Measurements from ENCODE around the gene OTOG.

OTOG gene

DNA sequence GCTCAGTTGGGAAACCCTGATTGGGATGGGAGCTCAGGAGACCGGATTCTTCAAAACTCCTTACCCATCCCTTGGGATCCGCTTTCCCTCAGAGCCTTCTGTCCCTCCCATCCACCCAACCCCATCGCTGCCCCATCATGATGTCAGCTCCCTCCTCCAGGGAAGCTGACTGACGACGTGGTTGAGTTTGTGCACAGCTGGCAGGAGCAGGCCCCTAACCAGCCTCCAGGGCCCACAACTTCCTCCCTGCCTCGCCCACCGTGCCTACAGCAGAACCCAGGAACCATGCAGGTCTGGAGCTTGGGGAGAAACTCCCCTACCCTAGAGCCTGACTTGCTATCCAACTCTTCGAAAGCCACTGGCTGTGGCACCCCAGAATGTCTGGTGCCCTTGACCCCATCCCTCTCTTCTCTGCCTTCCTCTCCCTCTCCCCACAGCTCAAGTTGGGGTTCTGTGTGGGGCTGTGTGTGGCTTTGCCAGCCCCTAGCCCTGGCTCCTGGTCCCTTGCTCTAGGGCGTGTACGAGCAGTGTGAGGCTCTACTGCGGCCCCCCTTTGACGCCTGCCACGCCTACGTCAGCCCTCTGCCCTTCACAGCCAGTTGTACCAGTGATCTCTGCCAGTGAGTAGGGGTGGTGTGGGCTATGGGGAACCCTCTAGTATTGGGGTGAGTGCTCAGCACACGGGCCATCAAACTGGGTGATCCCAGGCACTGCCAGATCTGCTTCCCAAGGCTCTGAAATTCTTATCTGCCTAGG is 11.1 kb downstream of the OTOG start:
- FAIRE-seq (no peak), DNase-seq (ENCODE audit: insufficient read length, low spot score) (no peak)

- DNase-seq (ENCODE audit: insufficient read length, low spot score) (no peak), FAIRE-seq (no peak)
Measured at GRCh38 chr11:17558916-17559315, 11.9 kb downstream of the OTOG start.

GRCh38 chr11:17559341-17560087 is 12.5 kb downstream of the OTOG start:
- DNase-seq (ENCODE audit: insufficient read length, low spot score) (no peak), FAIRE-seq (no peak)

- DNase-seq (ENCODE audit: insufficient read length, low spot score), result no peak
Measured at GRCh38 chr11:17560281-17561110, 13.4 kb downstream of the OTOG start.

DNA sequence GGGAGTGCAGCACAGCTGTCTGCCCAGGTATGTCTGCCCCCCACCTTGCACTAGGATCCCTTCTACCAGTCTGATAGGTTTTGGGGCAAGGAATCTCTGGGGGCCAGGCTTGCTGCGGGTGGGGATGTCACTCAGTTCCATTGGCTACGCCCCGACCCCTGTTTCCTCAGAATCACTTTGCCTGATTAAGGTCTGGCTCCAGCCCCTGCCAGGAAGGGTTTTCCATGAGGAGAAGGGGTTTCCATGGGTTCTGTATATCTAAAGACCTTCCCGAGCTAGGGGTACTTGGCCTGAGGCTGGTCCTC is 14.0 kb downstream of the OTOG start:
- no peak for DNase-seq (ENCODE audit: insufficient read length, low spot score)
- no peak for FAIRE-seq

More at GRCh38 chr11:17560281-17561110, 13.4 kb downstream of the OTOG start:
- no peak for FAIRE-seq

DNA sequence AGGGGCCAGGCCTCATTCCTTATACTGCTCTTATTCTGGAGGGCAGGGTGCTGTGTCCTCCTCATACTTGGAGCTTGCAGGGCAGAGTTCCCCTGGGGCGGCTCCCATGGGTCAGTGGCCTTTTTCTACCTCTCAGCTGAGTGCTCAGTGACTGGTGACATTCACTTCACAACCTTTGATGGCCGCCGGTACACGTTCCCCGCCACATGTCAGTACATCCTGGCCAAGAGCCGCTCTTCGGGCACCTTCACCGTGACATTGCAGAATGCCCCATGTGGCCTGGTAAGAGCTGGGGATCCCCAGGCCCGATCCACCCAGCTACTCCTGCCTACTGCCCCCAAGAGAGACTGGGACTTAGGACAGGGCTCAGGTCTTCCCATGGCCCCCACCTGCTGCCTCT is 14.5 kb downstream of the OTOG start:
- FAIRE-seq (no peak), DNase-seq (ENCODE audit: insufficient read length, low spot score) (no peak)

DNA sequence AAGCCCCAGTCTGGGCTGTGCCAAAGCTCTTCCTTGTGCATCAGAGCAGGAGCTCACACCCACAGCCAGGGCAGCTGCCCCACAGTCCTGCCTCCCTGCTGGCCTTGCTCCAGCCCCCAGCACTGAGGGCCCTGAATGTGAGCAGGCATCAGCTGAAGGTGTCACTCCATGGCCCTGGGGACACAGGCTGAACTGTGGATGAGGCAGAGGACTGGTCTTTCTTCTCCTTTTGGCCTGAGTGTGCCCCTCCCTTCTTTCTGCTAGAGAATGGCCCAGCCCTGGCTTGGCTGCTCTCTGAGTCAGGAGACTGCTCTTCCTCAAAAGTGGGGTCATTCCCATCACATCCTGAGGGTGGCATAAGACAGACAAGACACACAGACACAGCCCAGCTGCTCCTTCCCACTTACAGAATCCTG is 16.2 kb downstream of the OTOG start:
- DNase-seq (ENCODE audit: insufficient read length, low spot score) (no peak), FAIRE-seq (no peak)

- FAIRE-seq (no peak), DNase-seq (ENCODE audit: insufficient read length, low spot score) (no peak)
Measured at GRCh38 chr11:17563961-17564686, 17.1 kb downstream of the OTOG start.

- no peak for FAIRE-seq
- DNase-seq (ENCODE audit: insufficient read length, low spot score), result no peak
Measured at GRCh38 chr11:17564687-17565042, 17.6 kb downstream of the OTOG start.

GRCh38 chr11:17568944-17569343 is 21.9 kb downstream of the OTOG start:
- DNase-seq (ENCODE audit: insufficient read length, low spot score) (no peak), FAIRE-seq (no peak)

DNA sequence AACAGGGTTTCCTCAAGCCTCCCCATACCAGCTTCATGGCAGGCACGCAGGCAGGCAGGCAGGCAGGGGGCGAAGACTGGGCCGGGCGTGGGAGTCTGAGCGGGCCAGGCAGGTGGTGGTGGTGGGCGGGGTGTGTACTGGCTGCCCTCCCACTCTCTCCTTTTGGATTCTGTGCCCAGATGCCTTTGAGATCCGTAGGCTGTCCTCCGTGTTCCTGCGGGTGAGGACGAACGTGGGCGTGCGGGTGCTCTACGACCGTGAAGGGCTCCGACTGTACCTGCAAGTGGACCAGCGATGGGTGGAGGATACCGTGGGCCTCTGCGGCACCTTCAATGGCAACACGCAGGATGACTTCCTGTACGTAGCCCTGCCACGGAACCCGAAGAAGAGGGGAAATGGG is 23.0 kb downstream of the OTOG start:
- FAIRE-seq (no peak), DNase-seq (ENCODE audit: insufficient read length, low spot score) (no peak)

DNA sequence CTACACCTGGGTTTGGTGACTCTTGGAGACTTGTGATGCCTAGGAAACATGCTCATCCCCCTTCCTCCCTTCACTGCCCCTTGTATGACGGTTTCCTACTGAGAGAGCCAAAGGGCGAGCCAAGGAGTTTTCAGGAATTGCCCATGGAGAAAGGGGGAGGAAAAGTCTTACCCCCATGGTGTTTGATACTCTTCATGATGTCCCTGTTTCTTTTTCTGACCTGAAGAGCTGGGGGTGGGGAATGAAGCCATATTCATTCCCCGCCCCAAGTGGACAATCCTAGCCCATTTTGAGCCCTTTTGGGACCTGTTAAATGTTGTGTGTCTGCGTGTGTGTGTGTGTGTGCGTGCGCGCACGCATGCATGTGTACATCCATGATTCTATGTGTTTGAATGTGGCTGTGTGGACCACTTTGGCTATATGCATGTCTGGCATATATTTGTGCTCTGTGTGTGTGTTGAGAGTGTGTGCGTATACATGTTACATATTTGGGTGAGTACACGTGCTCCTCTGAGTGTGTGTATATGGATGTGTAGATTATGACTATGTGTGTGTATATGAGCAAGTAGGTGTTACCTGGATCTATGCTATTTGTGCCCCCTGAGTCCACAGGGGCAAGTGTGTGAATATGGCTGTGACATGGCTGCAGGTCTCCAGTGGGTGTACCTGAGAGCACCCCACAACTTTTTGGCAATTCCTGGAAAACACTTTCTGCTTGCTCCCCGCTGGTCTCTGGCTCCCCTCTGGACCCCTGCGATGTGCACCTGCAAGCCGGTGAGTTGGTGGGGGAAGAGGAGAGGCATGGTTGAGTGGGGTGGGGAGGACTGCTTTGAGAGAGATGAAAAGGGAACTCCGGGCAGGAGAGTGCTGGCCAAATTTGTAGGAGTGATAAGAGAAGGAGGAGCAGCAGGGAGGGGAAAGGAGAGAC is 24.6 kb downstream of the OTOG start:
- DNase-seq (ENCODE audit: insufficient read length, low spot score) (no peak), FAIRE-seq (no peak)

- no peak for FAIRE-seq
- DNase-seq (ENCODE audit: insufficient read length, low spot score), result no peak
Measured at GRCh38 chr11:17572359-17572690, 25.3 kb downstream of the OTOG start.

DNA sequence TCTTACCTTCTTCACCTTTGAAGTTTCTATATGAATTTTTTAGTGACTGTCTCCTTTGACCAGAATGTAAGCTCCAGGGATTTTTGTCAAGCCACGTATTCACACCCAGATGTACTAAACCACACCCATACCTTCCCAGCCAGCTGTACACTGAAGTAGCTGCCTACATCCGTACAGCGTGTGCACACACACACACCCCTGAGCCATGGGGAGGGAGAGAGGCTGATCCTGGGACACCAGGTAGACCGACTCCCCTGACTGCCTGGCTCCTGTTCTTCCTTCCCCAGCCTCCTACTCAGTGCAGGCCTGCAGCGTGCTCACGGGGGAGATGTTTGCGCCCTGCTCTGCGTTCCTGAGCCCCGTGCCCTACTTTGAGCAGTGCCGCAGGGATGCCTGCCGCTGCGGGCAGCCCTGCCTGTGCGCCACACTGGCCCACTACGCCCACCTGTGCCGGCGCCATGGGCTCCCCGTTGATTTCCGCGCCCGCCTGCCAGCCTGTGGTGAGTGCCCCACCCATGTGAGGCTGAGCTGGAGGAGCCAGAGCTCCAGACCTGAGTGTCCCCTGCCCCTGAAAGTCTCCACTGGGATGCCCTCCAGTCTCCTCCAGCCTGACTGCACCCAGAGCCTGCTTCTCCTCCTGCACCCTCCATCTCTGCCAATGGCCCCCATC is 25.9 kb downstream of the OTOG start:
- FAIRE-seq (no peak), DNase-seq (ENCODE audit: insufficient read length, low spot score) (no peak)

- no peak for FAIRE-seq
- no peak for DNase-seq (ENCODE audit: insufficient read length, low spot score)
Measured at GRCh38 chr11:17573526-17573925, 26.5 kb downstream of the OTOG start.

- DNase-seq (ENCODE audit: insufficient read length, low spot score), result no peak
Measured at GRCh38 chr11:17574141-17575091, 27.4 kb downstream of the OTOG start.

DNA sequence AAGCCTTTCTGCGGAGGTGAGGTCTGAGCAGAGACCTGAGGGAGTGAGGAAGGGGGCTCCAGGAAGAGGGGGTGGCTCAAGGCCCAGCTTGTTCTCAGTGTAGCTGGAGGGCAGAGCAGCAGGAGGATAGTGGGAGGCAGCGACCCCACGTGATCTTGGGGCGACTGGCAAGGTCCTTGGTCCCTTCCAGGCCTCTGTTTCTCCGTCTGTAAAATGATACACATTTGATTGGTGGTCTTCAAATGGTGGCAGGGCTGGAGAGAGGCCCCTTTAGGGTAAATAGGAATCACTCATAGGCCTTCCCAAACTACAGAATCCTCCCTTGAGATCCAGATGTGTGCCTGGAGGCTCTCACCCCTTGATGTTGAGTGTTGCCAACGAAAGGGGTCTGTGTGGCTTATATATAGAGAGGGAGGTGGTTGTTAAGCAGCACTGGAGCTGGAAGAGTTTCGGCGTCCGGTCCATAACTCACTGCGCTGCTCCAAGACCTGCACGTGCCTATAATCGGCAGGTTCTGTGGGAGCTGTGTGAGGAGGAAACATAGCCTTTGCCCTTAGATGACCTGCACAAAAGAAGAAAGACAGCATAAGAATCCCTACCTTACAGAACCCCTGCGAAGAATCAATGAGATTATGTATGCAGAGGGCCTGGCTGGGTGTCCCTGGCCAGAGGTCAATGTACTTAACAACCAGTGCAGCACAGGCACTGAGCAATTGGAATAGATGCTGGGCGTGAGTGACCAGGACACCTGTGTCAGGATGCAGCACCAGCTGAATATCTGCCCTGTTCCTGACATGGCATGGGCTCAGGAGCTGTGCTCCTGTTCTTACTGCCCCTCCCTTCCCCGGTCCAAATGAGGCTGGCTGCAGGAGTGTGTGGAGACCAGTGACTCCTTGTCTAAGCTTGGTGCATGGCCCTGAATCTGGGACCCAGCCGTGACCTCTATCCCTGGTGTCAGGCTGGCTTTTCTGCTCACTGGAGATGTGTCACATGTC is 28.7 kb downstream of the OTOG start:
- FAIRE-seq (no peak), DNase-seq (ENCODE audit: insufficient read length, low spot score) (no peak)

More at GRCh38 chr11:17574141-17575091, 27.4 kb downstream of the OTOG start:
- FAIRE-seq, result no peak
